HepG2 (cell line): Measurements from ENCODE around the gene TASP1. TPM values are rescaled to one million over a fixed set of nuclear protein-coding genes. Genes with fewer than 3 reads are reported as not detected.

Source experiments
- ATAC-seq: fragments of 200-7000 bp; cut with Tn5 transposase; 3 replicates; pipeline ENCODE4 v1.9.1; 2020; ENCODE audit warnings: mild to moderate bottlenecking, moderate library complexity
- BruUV-seq: library from RNA; stranded (reverse); fragments of 400-500 nt; replicated peaks from 2 replicates; lab custom pipeline; 2021; lab: Mats Ljungman, UMichigan
- CTCF ChIA-PET: fragments of 300-600 bp; formaldehyde crosslinking; extraction: SDS; loops from one replicate; lab custom pipeline; 2021; ENCODE audit warnings: low total read pairs, inconsistent platforms, low intra/inter-chr PET ratio; lab: Yijun Ruan, JAX
- POLR2A ChIA-PET: fragments of 350-600 bp; sonication (Branson Sonifier 250); formaldehyde crosslinking; loops from one replicate; lab custom pipeline; 2020; ENCODE audit warnings: antibody characterized with exemption, inconsistent platforms; lab: Yijun Ruan, JAX
- DNase-seq: peaks from one replicate; pipeline ENCODE4 v3.0.0-alpha.2; 2015; ENCODE audit warnings: low spot score
- FAIRE-seq: peaks from 3 replicates; lab custom pipeline; 2011; peaks lifted over from hg19 to GRCh38; lab: Jason Lieb, UNC
- H2AFZ ChIP-seq: one replicate; pipeline ENCODE4 v1.6.1; 2011; ENCODE audit warnings: low read length, inconsistent platforms
- H3K27ac ChIP-seq: fragments of 300-600 bp; 3 replicates; pipeline ENCODE4 v1.8.0; 2011; ENCODE audit warnings: mixed run types, mild to moderate bottlenecking, mixed read lengths, low read length, inconsistent platforms; ENCODE audit not compliant: insufficient read depth; ENCODE audit errors: extremely low read length
- H3K27me3 ChIP-seq, 2 experiments: fragments of 200-600 bp in 1 of 2; 2 replicates in 1 of 2; 3 replicates in 1 of 2; pipeline versions ENCODE4 v1.6.0 to v1.8.0; 2011; ENCODE audit warnings: low read length in 2 of 2, mild to moderate bottlenecking in 2 of 2, moderate library complexity in 2 of 2, inconsistent platforms in 1 of 2; ENCODE audit not compliant: insufficient read depth in 2 of 2, control insufficient read depth in 1 of 2
- H3K36me3 ChIP-seq, 2 experiments: fragments of 200-600 bp in 1 of 2; replicated peaks in 1 of 2; 2 replicates in 1 of 2; 3 replicates in 1 of 2; pipeline versions ENCODE4 v1.5.1 to v1.8.0; 2011; ENCODE audit warnings: low read length in 2 of 2, inconsistent platforms in 1 of 2; ENCODE audit not compliant: insufficient read depth in 2 of 2, control insufficient read depth in 1 of 2
- H3K4me1 ChIP-seq: 2 replicates; pipeline ENCODE4 v1.5.1; 2012; ENCODE audit warnings: low read length, inconsistent platforms; ENCODE audit not compliant: insufficient read depth
- H3K4me2 ChIP-seq: 2 replicates; pipeline ENCODE4 v1.6.0; 2011; ENCODE audit warnings: low read depth, low read length, inconsistent platforms
- H3K4me3 ChIP-seq, 3 experiments: fragments of 200-600 bp in 1 of 3; sonication (generic), shearing (Covaris generic) in 1 of 3; replicated peaks in 1 of 3; 2 replicates each; pipeline ENCODE4 v1.5.1; 2011 to 2016; ENCODE audit warnings: low read length in 3 of 3, inconsistent platforms in 2 of 3, low read depth in 2 of 3, mild to moderate bottlenecking in 2 of 3, control low read depth in 1 of 3, mixed read lengths in 1 of 3; ENCODE audit not compliant: insufficient read depth in 1 of 3
- H3K79me2 ChIP-seq: one replicate; pipeline ENCODE4 v1.6.1; 2011; ENCODE audit warnings: low read length, inconsistent platforms; ENCODE audit not compliant: insufficient read depth
- H3K9ac ChIP-seq: 2 replicates; pipeline ENCODE4 v1.6.0; 2011; ENCODE audit warnings: mild to moderate bottlenecking, low read depth, low read length, inconsistent platforms; ENCODE audit not compliant: insufficient read depth
- H3K9me3 ChIP-seq: 2 replicates; pipeline ENCODE4 v1.5.1; 2012; ENCODE audit warnings: mild to moderate bottlenecking, low read length
- H4K20me1 ChIP-seq: 2 replicates; pipeline ENCODE4 v1.6.0; 2011; ENCODE audit warnings: inconsistent platforms, mild to moderate bottlenecking, low read length, moderate library complexity; ENCODE audit not compliant: insufficient read depth
- AHR ChIP-seq: IDR thresholded peaks from 2 replicates; pipeline ENCODE4 v1.6.1; 2018; ENCODE audit warnings: missing genetic modification reagents, missing compliant biosample characterization
- ARHGAP35 ChIP-seq: sonication (generic); formaldehyde crosslinking; IDR thresholded peaks from 2 replicates; pipeline ENCODE4 v1.9.0; 2022; ENCODE audit warnings: mild to moderate bottlenecking, inconsistent platforms, moderate library complexity, missing genetic modification reagents, borderline replicate concordance
- CREB1 ChIP-seq, 2 experiments: fragments of 450-650 bp in 1 of 2; IDR thresholded peaks; 2 replicates each; pipeline ENCODE4 v1.6.1; 2016 to 2017; ENCODE audit warnings: control low read depth in 1 of 2, mild to moderate bottlenecking in 1 of 2, missing compliant biosample characterization in 1 of 2, missing genetic modification characterization in 1 of 2
- DNMT1 ChIP-seq: sonication (generic); formaldehyde crosslinking; IDR thresholded peaks from 2 replicates; pipeline ENCODE4 v1.5.1; 2020; ENCODE audit warnings: mild to moderate bottlenecking, missing genetic modification reagents
- FOXJ3 ChIP-seq: sonication (generic); formaldehyde crosslinking; IDR thresholded peaks from 2 replicates; pipeline ENCODE4 v1.4.0; 2020; ENCODE audit warnings: missing genetic modification reagents, mild to moderate bottlenecking, borderline replicate concordance
- HES4 ChIP-seq: sonication (generic); formaldehyde crosslinking; IDR thresholded peaks from 2 replicates; pipeline ENCODE4 v1.9.0; 2021; ENCODE audit warnings: mild to moderate bottlenecking, missing genetic modification reagents, borderline replicate concordance
- IRF2 ChIP-seq: IDR thresholded peaks from 2 replicates; pipeline ENCODE4 v1.6.1; 2018; ENCODE audit warnings: missing genetic modification reagents, missing compliant biosample characterization
- IRF9 ChIP-seq: sonication (generic); formaldehyde crosslinking; IDR thresholded peaks from 2 replicates; pipeline ENCODE4 v1.8.0; 2022; ENCODE audit warnings: missing genetic modification reagents, mild to moderate bottlenecking, borderline replicate concordance
- KAT7 ChIP-seq: IDR thresholded peaks from 2 replicates; pipeline ENCODE4 v1.6.1; 2018; ENCODE audit warnings: borderline replicate concordance, missing compliant biosample characterization
- RBM22 ChIP-seq: fragments of 200-400 bp; formaldehyde crosslinking; optimal IDR thresholded peaks from 2 replicates; pipeline ENCODE3; 2017; ENCODE audit warnings: mild to moderate bottlenecking, low read length, moderate library complexity
- TBX2 ChIP-seq: sonication (generic); formaldehyde crosslinking; IDR thresholded peaks from 2 replicates; pipeline ENCODE4 v1.5.0; 2020; ENCODE audit warnings: missing genetic modification reagents, mild to moderate bottlenecking, borderline replicate concordance
- ZNF333 ChIP-seq: sonication (generic); formaldehyde crosslinking; IDR thresholded peaks from 2 replicates; pipeline ENCODE4 v1.4.0; 2020; ENCODE audit warnings: mild to moderate bottlenecking, missing genetic modification reagents, borderline replicate concordance
- ZNF550 ChIP-seq: sonication (generic); formaldehyde crosslinking; IDR thresholded peaks from 2 replicates; pipeline ENCODE4 v1.4.0; 2020; ENCODE audit warnings: mild to moderate bottlenecking, missing genetic modification reagents, borderline replicate concordance
- WGBS: methylation state at CpG from one replicate; pipeline ENCODE4 v1.1.6; 2017; ENCODE audit warnings: low lambda C conversion rate; 5-methylcytosine and 5-hydroxymethylcytosine counted together
- in situ Hi-C: cut with HindIII; loops from 2 replicates; pipeline ENCODE4 v1.10.0; 2017; ENCODE audit warnings: low pct_unique_long_range_greater_than_20kb; ENCODE audit not compliant: extremely low pct_ligation_motif_present
- intact Hi-C: fragments of 100-400 bp; cut with micrococcal nuclease; formaldehyde crosslinking; loops from one replicate; pipeline ENCODE4 v1.10.0; 2022; ENCODE audit not compliant: unreplicated experiment
- polyA plus RNA-seq, 8 experiments: library from polyadenylated mRNA; depleted of rRNA in 3 of 8; stranded (reverse) in 7 of 8; unstranded in 1 of 8; fragments of >200 nt; fragmentation: Illumina TruSeq in 4 of 8; extraction: Trizol in 4 of 8; gene quantifications; 2 replicates each; pipeline versions ENCODE4 v1.2.1 to v1.2.3, GENCODE V29; 2011 to 2016; ENCODE audit warnings: low read depth in 4 of 8, missing spikeins in 1 of 8, mixed read lengths in 1 of 8; ENCODE audit not compliant: insufficient read depth in 1 of 8
- total RNA-seq, 5 experiments: library from RNA; depleted of rRNA; stranded (reverse); fragments of >200 nt; fragmentation: Illumina TruSeq; extraction: Trizol; gene quantifications; 2 replicates each; pipeline ENCODE4 v1.2.3, GENCODE V29; 2016; ENCODE audit warnings: low read depth in 1 of 5
- TF ChIP-seq, protein P1 (sequence below): sonication (generic); formaldehyde crosslinking; conservative IDR thresholded peaks from 2 replicates; pipeline ENCODE4 v1.8.0; 2022; ENCODE audit warnings: missing genetic modification reagents
- TF ChIP-seq, protein P2 (sequence below): sonication (generic); formaldehyde crosslinking; IDR thresholded peaks from 2 replicates; pipeline ENCODE4 v1.5.1; 2020; ENCODE audit warnings: mild to moderate bottlenecking, missing genetic modification reagents, moderate library complexity

Gene TASP1
- total and polyA plus RNA-seq, 2 of the 13 experiments (the other 11 are each of a cell fraction or from before 2014, with no cell fraction given) = 10.0 to 25.2 TPM

- no peak overlapping the region for H3K4me2 ChIP-seq
- H3K27me3 ChIP-seq = no peaks in the 10 kb centered on the region
- FAIRE-seq = no peak
- DNase-seq = no peak
- CTCF ChIA-PET = no interaction called here
- no peak overlapping the region for H3K4me3 ChIP-seq
- peak; percentile 58; the same call in 1 of the 2 replicates for TF ChIP-seq CREB1 (IDR thresholded peaks at IDR 0.05)
- TF ChIP-seq CREB1 (CRISPR knock-in tag; IDR thresholded peaks at IDR 0.05) = no peak
- TF ChIP-seq RBM22 = no peak
- TF ChIP-seq, all 625 proteins: peak for 1
- POLR2A ChIA-PET = no interaction called here
- no peaks in the 10 kb centered on the region for H3K4me1 ChIP-seq
- BruUV-seq = no TSS peak
- H3K27ac ChIP-seq = no peak overlapping the region
- peaks cover 5 to 11% of the 10 kb centered on the region in 2 experiments for H3K36me3 ChIP-seq
- H3K9me3 ChIP-seq = peaks cover 6% of the 10 kb centered on the region
- WGBS = 96% methylated on average over 3 of the region's 3 CpGs
- intact Hi-C loops (no loop called here), in situ Hi-C loops (no loop called here)
- H3K9ac ChIP-seq = no peak overlapping the region
- no peaks in the 10 kb centered on the region for H4K20me1 ChIP-seq
- ATAC-seq = no peak
- H2AFZ ChIP-seq = no peak overlapping the region
- no peaks in the 10 kb centered on the region for H3K79me2 ChIP-seq
These were observed 57.3 kb downstream of the TASP1 start for GRCh38 chr20:13581451-13581850.

DNA sequence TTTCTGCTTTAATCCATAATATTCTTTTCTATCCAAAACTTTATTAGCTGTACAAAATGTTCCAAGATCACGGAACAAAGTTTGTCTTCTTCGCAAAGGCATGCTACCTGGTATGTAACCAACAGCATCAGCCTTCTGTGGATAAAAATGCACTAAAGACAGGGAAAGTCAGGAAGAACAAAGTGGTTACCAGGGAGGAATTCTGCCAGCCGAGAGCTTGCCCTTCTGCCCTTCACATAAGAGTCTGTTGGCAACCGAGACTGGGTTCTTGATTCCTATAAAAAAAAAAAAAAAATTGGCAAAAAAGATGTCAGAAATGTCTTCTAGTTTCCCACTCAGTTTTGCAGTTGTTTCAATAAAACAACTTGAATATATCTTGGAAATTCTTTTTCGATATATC, 58.0 kb downstream of the TASP1 start:
- CTCF ChIA-PET = no interaction called here
- no TSS peak for BruUV-seq
- H3K27ac ChIP-seq = no peak overlapping the region
- POLR2A ChIA-PET = no interaction called here
- ATAC-seq = no peak
- DNase-seq = no peak
- H3K9me3 ChIP-seq = peaks cover 7% of the 10 kb centered on the region
- no peaks in the 10 kb centered on the region for H3K79me2 ChIP-seq
- no peaks in the 10 kb centered on the region for H3K4me1 ChIP-seq
- WGBS = 96% methylated on average over 5 of the region's 5 CpGs
- peaks cover 5 to 10% of the 10 kb centered on the region in 2 experiments for H3K36me3 ChIP-seq
- H3K4me2 ChIP-seq = no peak overlapping the region
- in situ Hi-C loops (no loop called here), intact Hi-C loops (no loop called here)
- no peaks in the 10 kb centered on the region for H3K27me3 ChIP-seq
- no peak for FAIRE-seq
- H2AFZ ChIP-seq = no peak overlapping the region
- no peak overlapping the region for H3K4me3 ChIP-seq
- no peak overlapping the region for H3K9ac ChIP-seq
- no peaks in the 10 kb centered on the region for H4K20me1 ChIP-seq
- TF ChIP-seq IRF2 (no peak), AHR (CRISPR knock-in tag) (no peak), DNMT1 (CRISPR knock-in tag) (no peak), TBX2 (CRISPR knock-in tag) (no peak), IRF9 (CRISPR knock-in tag) (no peak), KAT7 (no peak), ZNF333 (no peak), FOXJ3 (no peak), ZNF550 (CRISPR knock-in tag) (no peak), ARHGAP35 (CRISPR knock-in tag) (no peak), HES4 (CRISPR knock-in tag) (no peak)
- TF ChIP-seq, protein P1, sequence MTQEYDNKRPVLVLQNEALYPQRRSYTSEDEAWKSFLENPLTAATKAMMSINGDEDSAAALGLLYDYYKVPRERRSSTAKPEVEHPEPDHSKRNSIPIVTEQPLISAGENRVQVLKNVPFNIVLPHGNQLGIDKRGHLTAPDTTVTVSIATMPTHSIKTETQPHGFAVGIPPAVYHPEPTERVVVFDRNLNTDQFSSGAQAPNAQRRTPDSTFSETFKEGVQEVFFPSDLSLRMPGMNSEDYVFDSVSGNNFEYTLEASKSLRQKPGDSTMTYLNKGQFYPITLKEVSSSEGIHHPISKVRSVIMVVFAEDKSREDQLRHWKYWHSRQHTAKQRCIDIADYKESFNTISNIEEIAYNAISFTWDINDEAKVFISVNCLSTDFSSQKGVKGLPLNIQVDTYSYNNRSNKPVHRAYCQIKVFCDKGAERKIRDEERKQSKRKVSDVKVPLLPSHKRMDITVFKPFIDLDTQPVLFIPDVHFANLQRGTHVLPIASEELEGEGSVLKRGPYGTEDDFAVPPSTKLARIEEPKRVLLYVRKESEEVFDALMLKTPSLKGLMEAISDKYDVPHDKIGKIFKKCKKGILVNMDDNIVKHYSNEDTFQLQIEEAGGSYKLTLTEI = no peak
- TF ChIP-seq, protein P2, sequence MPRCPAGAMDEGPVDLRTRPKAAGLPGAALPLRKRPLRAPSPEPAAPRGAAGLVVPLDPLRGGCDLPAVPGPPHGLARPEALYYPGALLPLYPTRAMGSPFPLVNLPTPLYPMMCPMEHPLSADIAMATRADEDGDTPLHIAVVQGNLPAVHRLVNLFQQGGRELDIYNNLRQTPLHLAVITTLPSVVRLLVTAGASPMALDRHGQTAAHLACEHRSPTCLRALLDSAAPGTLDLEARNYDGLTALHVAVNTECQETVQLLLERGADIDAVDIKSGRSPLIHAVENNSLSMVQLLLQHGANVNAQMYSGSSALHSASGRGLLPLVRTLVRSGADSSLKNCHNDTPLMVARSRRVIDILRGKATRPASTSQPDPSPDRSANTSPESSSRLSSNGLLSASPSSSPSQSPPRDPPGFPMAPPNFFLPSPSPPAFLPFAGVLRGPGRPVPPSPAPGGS (CRISPR knock-in tag) = no peak
